ENCODE measurements around the gene CAP1. TPM values are rescaled to one million over a fixed set of nuclear protein-coding genes. Genes with fewer than 3 reads are reported as not detected.

The CAP1 gene
- 100 to 1,000 TPM; 357 to 488 (median 444) TPM for total RNA-seq
- long read RNA-seq, donor 1, transcript CAP1-203 (13 exons, 3,105 nt), result minor isoform, 95 of 474 reads
- long read RNA-seq, donor 1, transcript CAP1-201 (13 exons, 2,592 nt), result minor isoform, 17 of 474 reads
- long read RNA-seq, donor 1, transcript CAP1-202 (13 exons, 1,496 nt), result minor isoform, 70 of 474 reads
- long read RNA-seq, donor 1, transcript CAP1-206 (13 exons, 2,217 nt), result major isoform, 153 of 474 reads
- long read RNA-seq, donor 1, partial matches to known transcripts, result 34 of 474 reads
- long read RNA-seq, donor 1, other reads (novel, unspliced or antisense), result 84 of 474 reads
- long read RNA-seq, donor 2, transcript CAP1-202 (13 exons, 1,496 nt), result minor isoform, 43 of 350 reads
- long read RNA-seq, donor 2, transcript CAP1-206 (13 exons, 2,217 nt), result major isoform, 124 of 350 reads
- long read RNA-seq, donor 2, transcript CAP1-203 (13 exons, 3,105 nt), result minor isoform, 55 of 350 reads
- long read RNA-seq, donor 2, transcript CAP1-201 (13 exons, 2,592 nt), result minor isoform, 9 of 350 reads
- long read RNA-seq, donor 2, partial matches to known transcripts, result 38 of 350 reads
- long read RNA-seq, donor 2, other reads (novel, unspliced or antisense), result 72 of 350 reads

GRCh38 chr1:40040511-40041465 lies at the start of gene CAP1:
Gene CAP1, plus strand, starts transcription at chr1:40040729. Its CDS starts 18,618 bp downstream, at chr1:40059347.
- intact Hi-C loops (cut with DNase I, micrococcal nuclease), result no loop called here
- H3K4me3 ChIP-seq, result peak within 1 kb of the TSS; percentile 95
- no peak for TF ChIP-seq CTCF (IDR thresholded peaks at IDR 0.05)
- H3K9me3 ChIP-seq, result no peaks in the 10 kb centered on the region
- DNase-seq, result peak; percentile 100
- peaks cover 62% of the 10 kb centered on the region for H3K4me1 ChIP-seq (ENCODE audit: low read depth)
- H3K36me3 ChIP-seq (ENCODE audit: low read depth), result no peaks in the 10 kb centered on the region
- ATAC-seq, result peak; percentile 92

GRCh38 chr1:39992234-39992633 lies 48.3 kb upstream of the CAP1 start:
- H3K4me3 ChIP-seq, result no peak overlapping the region
- no peak for ATAC-seq
- no peaks in the 10 kb centered on the region for H3K36me3 ChIP-seq (ENCODE audit: low read depth)
- no peaks in the 10 kb centered on the region for H3K4me1 ChIP-seq (ENCODE audit: low read depth)
- DNase-seq, result no peak
- H3K9me3 ChIP-seq, result no peaks in the 10 kb centered on the region
- no peak for TF ChIP-seq CTCF (IDR thresholded peaks at IDR 0.05)
- intact Hi-C loops (cut with DNase I, micrococcal nuclease), result no loop called here

GRCh38 chr1:39992888-39993287 lies 47.6 kb upstream of the CAP1 start:
- TF ChIP-seq CTCF (IDR thresholded peaks at IDR 0.05), result no peak
- Histone ChIP-seq H3K9me3 (no peaks in the 10 kb centered on the region), H3K36me3 (ENCODE audit: low read depth) (no peaks in the 10 kb centered on the region), H3K4me1 (ENCODE audit: low read depth) (no peaks in the 10 kb centered on the region), H3K4me3 (no peak overlapping the region)
- DNase-seq, result no peak
- no peak for ATAC-seq
- intact Hi-C loops (cut with DNase I, micrococcal nuclease), result no loop called here

- no peak overlapping the region for H3K4me3 ChIP-seq
- DNase-seq, result no peak
- no peak for TF ChIP-seq CTCF (IDR thresholded peaks at IDR 0.05)
- ATAC-seq, result peak; percentile 80
- no peaks in the 10 kb centered on the region for H3K4me1 ChIP-seq (ENCODE audit: low read depth)
- H3K36me3 ChIP-seq (ENCODE audit: low read depth), result no peaks in the 10 kb centered on the region
- no peaks in the 10 kb centered on the region for H3K9me3 ChIP-seq
- intact Hi-C loops (cut with DNase I, micrococcal nuclease), result no loop called here
Observed at GRCh38 chr1:39995973-39996393, 44.5 kb upstream of the CAP1 start.

- no peak overlapping the region for H3K4me3 ChIP-seq
- no peaks in the 10 kb centered on the region for H3K9me3 ChIP-seq
- DNase-seq, result no peak
- no peaks in the 10 kb centered on the region for H3K4me1 ChIP-seq (ENCODE audit: low read depth)
- no peak for ATAC-seq
- intact Hi-C loops (cut with DNase I, micrococcal nuclease), result no loop called here
- no peak for TF ChIP-seq CTCF (IDR thresholded peaks at IDR 0.05)
- no peaks in the 10 kb centered on the region for H3K36me3 ChIP-seq (ENCODE audit: low read depth)
Observed at GRCh38 chr1:39996396-39997004, 44.0 kb upstream of the CAP1 start.

Measured in mucosa of descending colon (tissue), 3 donors.